ENCODE results near the gene REC8. TPM values are rescaled to one million over a fixed set of nuclear protein-coding genes. Genes with fewer than 3 reads are reported as not detected.
"Not testable (repeated sequence)": the region's sequence is repeated elsewhere in the genome, so short reads cannot be mapped to it uniquely, and the experiment has no call there.

Gene REC8
- total RNA-seq, 2 donors from 2014 or later: 6.9 to 21.0 TPM

- intact Hi-C loops (cut with DNase I, micrococcal nuclease): no loop called here
- ATAC-seq (no peak), DNase-seq (no peak)
Measured at GRCh38 chr14:24194873-24195185, 22.9 kb downstream of the REC8 start.

GRCh38 chr14:24195186-24196070 lies 23.5 kb downstream of the REC8 start, which contains the start of gene TM9SF1:
Gene TM9SF1 (minus strand): TSS chr14:24195441. CDS start chr14:24195019, 422 bp downstream.
- ATAC-seq (peak; percentile 92), DNase-seq (peak; percentile 88 to 91)
- intact Hi-C loops (cut with DNase I, micrococcal nuclease): no loop called here

GRCh38 chr14:24196071-24197055 lies 24.5 kb downstream of the REC8 start:
- ATAC-seq: peak; percentile 33
- intact Hi-C loops (cut with DNase I, micrococcal nuclease): no loop called here
- DNase-seq: peak in 1 of 2 donors; percentile 37

- ATAC-seq (no peak), DNase-seq (no peak)
- intact Hi-C loops (cut with DNase I, micrococcal nuclease): no loop called here
Measured at GRCh38 chr14:24197056-24197450, 25.2 kb downstream of the REC8 start.

GRCh38 chr14:24198814-24199524 lies 27.1 kb downstream of the REC8 start:
- intact Hi-C loops (cut with DNase I, micrococcal nuclease): no loop called here
- DNase-seq (no peak), ATAC-seq (peak; percentile 40)

- DNase-seq; ATAC-seq; intact Hi-C loops (cut with DNase I, micrococcal nuclease): not testable (repeated sequence)
Measured at GRCh38 chr14:24202538-24202937, 30.7 kb downstream of the REC8 start.

- DNase-seq; ATAC-seq; intact Hi-C loops (cut with DNase I, micrococcal nuclease): not testable (repeated sequence)
Measured at GRCh38 chr14:24203249-24203886, 31.5 kb downstream of the REC8 start.

- intact Hi-C loops (cut with DNase I, micrococcal nuclease): no loop called here
- ATAC-seq: no peak
- DNase-seq: no peak
Measured at GRCh38 chr14:24204163-24205146, 32.6 kb downstream of the REC8 start.

GRCh38 chr14:24206260-24207103 lies 34.6 kb downstream of the REC8 start:
- no peak for ATAC-seq
- intact Hi-C loops (cut with DNase I, micrococcal nuclease): no loop called here
- no peak for DNase-seq

- DNase-seq (no peak), ATAC-seq (no peak)
- intact Hi-C loops (cut with DNase I, micrococcal nuclease): no loop called here
Measured at GRCh38 chr14:24207104-24207551, 35.2 kb downstream of the REC8 start.

- intact Hi-C loops (cut with DNase I, micrococcal nuclease): no loop called here
- ATAC-seq: no peak
- DNase-seq: no peak
Measured at GRCh38 chr14:24207625-24208024, 35.7 kb downstream of the REC8 start.

- intact Hi-C loops (cut with DNase I, micrococcal nuclease): no loop called here
- DNase-seq (no peak), ATAC-seq (no peak)
Measured at GRCh38 chr14:24211311-24211710, 39.4 kb downstream of the REC8 start.

- DNase-seq (peak; percentile 97 to 99), ATAC-seq (peak; percentile 83)
- intact Hi-C loops (cut with DNase I, micrococcal nuclease): no loop called here
Measured at GRCh38 chr14:24212924-24213865, 41.3 kb downstream of the REC8 start, which contains the start of gene CHMP4A. Gene CHMP4A (minus strand): TSS chr14:24213488. CDS start chr14:24213439, 49 bp downstream.

GRCh38 chr14:24213866-24214662 lies 42.2 kb downstream of the REC8 start:
- intact Hi-C loops (cut with DNase I, micrococcal nuclease): no loop called here
- no peak for ATAC-seq
- DNase-seq: no peak
